Stimulated activated CD4-positive, alpha-beta T cell treated with anti-CD3 and anti-CD28 coated beads, Interleukin-15, amount 100 ng/mL, for 24 hours (primary cell): ENCODE measurements around the gene CD160.
"Not testable (repeated sequence)": the region's sequence is repeated elsewhere in the genome, so short reads cannot be mapped to it uniquely, and the experiment has no call there.

Experiments
- DNase-seq: peaks from one replicate; pipeline ENCODE4 v3.0.0-alpha.2; 2020

Gene CD160, protein sequence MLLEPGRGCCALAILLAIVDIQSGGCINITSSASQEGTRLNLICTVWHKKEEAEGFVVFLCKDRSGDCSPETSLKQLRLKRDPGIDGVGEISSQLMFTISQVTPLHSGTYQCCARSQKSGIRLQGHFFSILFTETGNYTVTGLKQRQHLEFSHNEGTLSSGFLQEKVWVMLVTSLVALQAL

GRCh38 chr1:145719230-145720079 lies at the start of gene CD160:
TSS of gene CD160 (plus strand) at chr1:145719499. CDS start at chr1:145728328, 8,829 bp downstream.
- DNase-seq, result peak; percentile 27

GRCh38 chr1:145670995-145671745 lies 48.1 kb upstream of the CD160 start:
- not testable (repeated sequence) for DNase-seq

- DNase-seq, result not testable (repeated sequence)
Measured at GRCh38 chr1:145673217-145673616, 46.1 kb upstream of the CD160 start.

DNA sequence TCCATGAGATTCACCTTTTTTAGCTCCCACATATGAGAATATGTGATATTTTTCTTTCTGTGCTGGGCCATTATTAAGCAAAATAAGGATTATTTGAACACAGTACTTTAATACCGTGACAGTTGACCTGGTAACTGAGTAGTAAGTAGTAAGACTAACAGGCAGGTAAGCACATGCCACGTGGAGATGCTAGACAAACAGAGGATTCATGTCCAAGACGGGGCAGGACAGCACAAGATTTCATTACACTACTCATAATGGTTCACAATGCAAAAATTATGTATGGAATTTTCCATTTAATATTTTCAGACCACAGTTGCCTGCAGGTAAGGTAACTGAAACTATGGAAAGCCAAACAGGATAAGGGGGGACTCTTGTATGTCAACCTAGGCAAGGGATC lies 34.4 kb upstream of the CD160 start:
- not testable (repeated sequence) for DNase-seq

GRCh38 chr1:145686078-145686477 lies 33.2 kb upstream of the CD160 start:
- DNase-seq, result not testable (repeated sequence)

- DNase-seq, result no peak
Measured at GRCh38 chr1:145688328-145688727, 31.0 kb upstream of the CD160 start.

DNA sequence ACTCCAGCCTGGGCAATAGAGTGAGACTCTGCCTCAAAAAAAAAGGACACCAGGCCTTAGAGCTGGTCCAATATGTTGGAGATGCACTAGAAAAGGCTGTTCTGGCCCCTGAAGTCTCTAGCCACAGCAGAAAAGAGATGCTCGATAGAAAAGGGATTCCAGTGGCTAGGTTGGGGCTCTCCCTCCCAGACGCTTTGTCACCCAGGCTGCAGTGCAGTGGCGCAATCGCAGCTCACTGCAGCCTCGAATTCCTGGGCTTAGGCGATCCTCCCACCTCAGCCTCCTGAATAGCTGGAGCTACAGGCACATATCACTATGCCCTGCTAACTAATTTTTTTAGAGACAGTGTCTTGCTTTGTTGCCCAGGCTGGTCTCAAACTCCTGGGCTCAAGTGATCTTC lies 30.4 kb upstream of the CD160 start:
- no peak for DNase-seq

DNA sequence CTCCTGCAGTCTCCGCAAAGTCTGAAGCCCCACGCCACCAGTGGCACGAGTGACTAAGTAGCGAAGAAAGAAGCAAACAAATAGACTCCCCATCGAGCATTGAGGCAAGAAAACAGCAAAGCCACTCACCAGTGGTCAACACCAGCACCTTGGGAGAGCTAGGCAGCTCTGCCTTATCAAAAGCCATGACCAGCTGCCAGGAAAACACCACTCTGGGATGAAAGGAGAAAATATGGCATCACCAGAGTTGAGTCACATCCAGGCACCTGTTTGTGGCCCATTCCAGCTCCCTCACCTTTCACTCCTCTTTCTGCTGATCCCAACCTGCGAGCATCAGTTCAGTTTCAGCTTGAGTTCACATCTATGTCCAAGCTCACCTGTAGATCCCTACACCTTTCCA lies 29.4 kb upstream of the CD160 start:
- DNase-seq, result no peak

- peak; percentile 32 for DNase-seq
Measured at GRCh38 chr1:145690587-145691558, 28.4 kb upstream of the CD160 start.

GRCh38 chr1:145692785-145693443 lies 26.4 kb upstream of the CD160 start:
- DNase-seq, result no peak

- no peak for DNase-seq
Measured at GRCh38 chr1:145695821-145696629, 23.3 kb upstream of the CD160 start.

GRCh38 chr1:145696630-145696960 lies 22.7 kb upstream of the CD160 start:
- DNase-seq, result no peak

DNA sequence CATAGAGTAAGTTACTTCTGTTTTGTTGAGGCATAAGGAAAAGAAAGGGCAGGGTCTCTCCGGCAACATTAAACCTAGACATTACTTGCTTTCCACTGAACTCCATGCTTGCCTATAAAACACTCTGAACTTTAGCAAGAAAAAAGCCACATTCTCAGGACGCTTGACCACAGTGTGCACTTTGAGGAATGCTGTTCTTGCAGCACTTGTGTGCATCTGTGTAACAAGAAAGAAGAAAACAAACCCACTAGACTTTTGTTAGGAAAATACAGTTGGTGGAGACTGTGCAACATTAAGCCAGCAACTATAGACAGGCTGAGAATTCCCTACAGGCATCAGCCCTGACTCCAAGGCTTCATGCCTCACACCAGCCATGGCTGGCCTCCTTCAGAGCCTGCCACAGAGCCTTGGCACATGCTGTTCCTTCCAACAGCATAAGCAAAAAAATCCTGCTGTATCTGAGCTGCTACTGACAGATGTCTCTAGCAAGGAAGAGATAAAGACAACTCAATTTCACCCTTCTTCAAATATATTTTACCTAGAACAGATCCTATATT lies 17.9 kb upstream of the CD160 start:
- DNase-seq, result no peak

- no peak for DNase-seq
Measured at GRCh38 chr1:145702052-145702451, 17.2 kb upstream of the CD160 start.

- DNase-seq, result no peak
Measured at GRCh38 chr1:145702826-145703225, 16.5 kb upstream of the CD160 start.

DNA sequence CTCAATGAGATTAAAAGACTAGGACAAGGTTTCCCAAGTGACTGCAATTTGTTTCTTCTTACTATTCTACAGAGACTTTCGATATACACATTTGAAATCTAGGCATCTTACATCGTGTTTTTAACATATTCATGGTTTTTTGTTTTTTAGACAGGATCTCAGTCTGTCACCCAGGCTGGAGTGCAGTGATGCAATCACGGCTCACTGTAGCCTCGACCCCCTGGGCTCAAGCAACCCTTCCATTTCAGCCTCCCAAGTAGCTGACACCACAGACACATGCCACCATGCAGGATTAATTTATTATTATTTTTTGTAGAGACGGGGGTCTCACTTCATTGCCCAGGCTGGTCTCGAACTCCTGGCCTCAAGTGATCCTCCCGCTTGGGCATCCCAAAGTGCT lies 13.7 kb upstream of the CD160 start:
- DNase-seq, result no peak

GRCh38 chr1:145706086-145706664 lies 13.1 kb upstream of the CD160 start:
- no peak for DNase-seq

DNA sequence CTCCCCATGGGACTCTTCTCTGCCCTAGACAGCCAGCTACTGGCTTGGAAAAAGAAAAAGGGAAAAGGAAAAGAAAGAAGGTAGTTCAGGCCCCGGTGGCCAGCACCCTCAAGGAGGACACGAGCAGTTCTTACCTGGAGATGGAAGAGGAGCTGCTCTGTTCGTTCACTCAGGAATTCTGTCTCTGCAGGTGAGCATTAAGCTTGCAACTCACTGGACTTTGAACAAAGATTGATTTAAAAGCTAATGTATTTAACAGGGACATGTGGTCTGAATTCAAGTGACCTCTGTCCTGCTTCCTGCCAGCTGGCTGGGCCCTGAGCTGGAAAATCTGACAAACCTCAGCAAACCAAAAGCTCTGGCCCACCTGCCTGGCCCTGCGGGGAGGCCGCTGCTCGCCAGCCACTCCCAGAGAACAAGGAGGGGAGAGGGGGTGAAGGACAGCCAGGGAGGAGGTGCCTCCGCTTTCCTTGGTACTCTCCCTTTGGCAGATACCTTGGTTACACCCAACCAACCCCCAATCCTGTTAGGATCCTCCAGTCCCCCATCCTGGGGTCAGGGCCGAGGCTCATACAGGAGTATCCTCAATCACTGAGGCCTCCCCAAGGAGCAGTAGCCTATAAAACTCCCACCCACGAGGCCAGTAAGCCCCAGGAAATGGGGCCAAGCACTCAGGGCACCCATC lies 12.0 kb upstream of the CD160 start, which contains the start of gene PDZK1:
Gene PDZK1 (minus strand): TSS at position 186 of the 685 bp plus-strand sequence. CDS start 19,347 bp downstream, outside the sequence.
- DNase-seq, result no peak

- DNase-seq, result no peak
Measured at GRCh38 chr1:145708063-145708462, 11.2 kb upstream of the CD160 start.
